SH-SY5Y (cell line): ENCODE data around the gene GPR137.

ENCODE experiments used
- GATA2 ChIP-seq: IDR thresholded peaks from 2 replicates; pipeline ENCODE4 v1.6.1; 2011; ENCODE audit warnings: mild to moderate bottlenecking, low read depth, low read length
- GATA3 ChIP-seq: IDR thresholded peaks from 2 replicates; pipeline ENCODE4 v1.6.1; 2011; ENCODE audit warnings: low read depth, mild to moderate bottlenecking, low read length, moderate library complexity

GRCh38 chr11:64284048-64284961 lies 1.3 kb upstream of the GPR137 start, which contains the start of gene BAD:
- TF ChIP-seq GATA2 (no peak), GATA3 (no peak)
